IMR-90 (cell line): ENCODE measurements around the gene CCDC12. TPM values are rescaled to one million over a fixed set of nuclear protein-coding genes. Genes with fewer than 3 reads are reported as not detected.

ENCODE experiments used
- ATAC-seq: fragments of 200-7000 bp; cut with Tn5 transposase; 2 replicates; pipeline ENCODE4 v1.9.1; 2020; ENCODE audit warnings: low read depth, mild to moderate bottlenecking, moderate library complexity
- BruUV-seq: library from RNA; stranded (reverse); fragments of 400-500 nt; replicated peaks from 2 replicates; lab custom pipeline; 2021; lab: Mats Ljungman, UMichigan
- CTCF ChIA-PET: fragments of 300-600 bp; formaldehyde crosslinking; extraction: SDS; loops from one replicate; lab custom pipeline; 2021; ENCODE audit warnings: antibody characterized with exemption; lab: Yijun Ruan, JAX
- POLR2A ChIA-PET: fragments of 300-600 bp; sonication (Branson Sonifier 250); formaldehyde crosslinking; loops from one replicate; lab custom pipeline; 2022; ENCODE audit warnings: antibody characterized with exemption; ENCODE audit not compliant: unreplicated experiment; lab: Charles Lee
- DNase-seq: peaks from one replicate; pipeline ENCODE4 v3.0.0; 2013
- H2AFZ ChIP-seq: replicated peaks from 2 replicates; pipeline ENCODE3; 2013; ENCODE audit warnings: low read length, mild to moderate bottlenecking; ENCODE audit not compliant: poor library complexity
- H2AK5ac ChIP-seq: 2 replicates; pipeline ENCODE4 v1.6.1; 2013; ENCODE audit warnings: low read depth, low read length, inconsistent platforms
- H2AK9ac ChIP-seq: replicated peaks from 2 replicates; pipeline ENCODE3; 2013; ENCODE audit warnings: mild to moderate bottlenecking, low read depth, low read length, moderate library complexity; ENCODE audit not compliant: poor library complexity
- H2BK120ac ChIP-seq: 2 replicates; pipeline ENCODE4 v1.6.1; 2013; ENCODE audit warnings: low read depth, low read length, inconsistent platforms
- H2BK15ac ChIP-seq: 3 replicates; pipeline ENCODE4 v1.6.1; 2013; ENCODE audit warnings: low read depth, low read length, inconsistent platforms
- H2BK20ac ChIP-seq: 2 replicates; pipeline ENCODE4 v1.6.1; 2013; ENCODE audit warnings: low read depth, mild to moderate bottlenecking, inconsistent platforms, low read length, moderate library complexity
- H2BK5ac ChIP-seq: 2 replicates; pipeline ENCODE4 v1.6.1; 2013; ENCODE audit warnings: mild to moderate bottlenecking, low read depth, low read length, inconsistent platforms; ENCODE audit not compliant: poor library complexity, severe bottlenecking
- H3K14ac ChIP-seq: replicated peaks from 2 replicates; pipeline ENCODE4 v1.6.1; 2013; ENCODE audit warnings: low read depth, low read length, inconsistent platforms
- H3K18ac ChIP-seq: 2 replicates; pipeline ENCODE4 v1.6.1; 2013; ENCODE audit warnings: low read depth, low read length, control low read depth
- H3K23ac ChIP-seq: 2 replicates; pipeline ENCODE4 v1.6.1; 2013; ENCODE audit warnings: low read depth, low read length, inconsistent platforms
- H3K27ac ChIP-seq: 2 replicates; pipeline ENCODE4 v1.5.1; 2013; ENCODE audit warnings: mild to moderate bottlenecking, control low read depth, low read length; ENCODE audit not compliant: insufficient read depth
- H3K27me3 ChIP-seq: 2 replicates; pipeline ENCODE4 v1.6.1; 2013; ENCODE audit warnings: low read length; ENCODE audit not compliant: control insufficient read depth, insufficient read depth
- H3K36me3 ChIP-seq: 2 replicates; pipeline ENCODE4 v1.6.1; 2013; ENCODE audit warnings: low read length, mixed read lengths; ENCODE audit not compliant: control insufficient read depth, insufficient read depth
- H3K4ac ChIP-seq: 2 replicates; pipeline ENCODE4 v1.6.1; 2013; ENCODE audit warnings: low read depth, low read length, inconsistent platforms
- H3K4me1 ChIP-seq: 2 replicates; pipeline ENCODE4 v1.6.1; 2013; ENCODE audit warnings: low read length, mixed read lengths; ENCODE audit not compliant: control insufficient read depth, insufficient read depth
- H3K4me2 ChIP-seq: 2 replicates; pipeline ENCODE4 v1.6.1; 2013; ENCODE audit warnings: low read depth, mild to moderate bottlenecking, control low read depth, low read length, moderate library complexity
- H3K4me3 ChIP-seq: 2 replicates; pipeline ENCODE4 v1.5.1; 2013; ENCODE audit warnings: low read depth, mild to moderate bottlenecking, control low read depth, low read length, moderate library complexity; ENCODE audit not compliant: insufficient read depth
- H3K56ac ChIP-seq: 2 replicates; pipeline ENCODE4 v1.6.1; 2013; ENCODE audit warnings: low read length, inconsistent platforms; ENCODE audit not compliant: insufficient read depth; ENCODE audit errors: extremely low read depth
- H3K79me1 ChIP-seq, 2 experiments: 2 replicates each; pipeline ENCODE4 v1.6.1; 2013; ENCODE audit warnings: low read length in 2 of 2, inconsistent platforms in 1 of 2, low read depth in 1 of 2
- H3K9ac ChIP-seq: 2 replicates; pipeline ENCODE4 v1.6.1; 2013; ENCODE audit warnings: low read depth, low read length, control low read depth
- H3K9me1 ChIP-seq: 2 replicates; pipeline ENCODE4 v1.6.1; 2013; ENCODE audit warnings: low read length, inconsistent platforms; ENCODE audit not compliant: insufficient read depth
- H3K9me3 ChIP-seq: 2 replicates; pipeline ENCODE4 v1.6.1; 2013; ENCODE audit warnings: low read length; ENCODE audit not compliant: control insufficient read depth, insufficient read depth
- H4K20me1 ChIP-seq: 2 replicates; pipeline ENCODE4 v1.6.1; 2013; ENCODE audit warnings: low read length, inconsistent platforms; ENCODE audit not compliant: insufficient read depth
- H4K5ac ChIP-seq: 2 replicates; pipeline ENCODE4 v1.6.1; 2013; ENCODE audit warnings: mild to moderate bottlenecking, low read depth, low read length, control low read depth
- H4K8ac ChIP-seq, 2 experiments: 2 replicates each; pipeline ENCODE4 v1.6.1; 2013; ENCODE audit warnings: low read depth in 2 of 2, low read length in 2 of 2, control low read depth in 1 of 2, inconsistent platforms in 1 of 2
- H4K91ac ChIP-seq: 2 replicates; pipeline ENCODE4 v1.6.1; 2013; ENCODE audit warnings: low read depth, low read length, inconsistent platforms; ENCODE audit not compliant: insufficient read depth
- BHLHE40 ChIP-seq: fragments of 150-350 bp; IDR thresholded peaks from 2 replicates; pipeline ENCODE4 v1.6.1; 2016; ENCODE audit warnings: mild to moderate bottlenecking, low read depth, low read length
- CEBPB ChIP-seq: IDR thresholded peaks from 2 replicates; pipeline ENCODE4 v1.6.1; 2012; ENCODE audit warnings: low read depth, low read length, improper control_type of control experiment
- CHD1 ChIP-seq: IDR thresholded peaks from 2 replicates; pipeline ENCODE4 v1.6.1; 2012; ENCODE audit warnings: low read depth, low read length, improper control_type of control experiment
- ELK1 ChIP-seq: fragments of 150-350 bp; IDR thresholded peaks from 2 replicates; pipeline ENCODE4 v1.6.1; 2016; ENCODE audit warnings: low read depth, mild to moderate bottlenecking, low read length, moderate library complexity, borderline replicate concordance
- FOS ChIP-seq: fragments of 150-350 bp; IDR thresholded peaks from 2 replicates; pipeline ENCODE4 v1.6.1; 2016; ENCODE audit warnings: low read depth, low read length
- MAFK ChIP-seq: IDR thresholded peaks from 2 replicates; pipeline ENCODE4 v1.6.1; 2012; ENCODE audit warnings: low read depth, low read length, improper control_type of control experiment
- MAZ ChIP-seq: IDR thresholded peaks from 2 replicates; pipeline ENCODE4 v1.6.1; 2012; ENCODE audit warnings: low read depth, mild to moderate bottlenecking, low read length, improper control_type of control experiment, moderate library complexity, borderline replicate concordance
- MXI1 ChIP-seq: IDR thresholded peaks from 2 replicates; pipeline ENCODE4 v1.6.1; 2012; ENCODE audit warnings: low read depth, mild to moderate bottlenecking, low read length, moderate library complexity, borderline replicate concordance
- RAD21 ChIP-seq: IDR thresholded peaks from 2 replicates; pipeline ENCODE4 v1.6.1; 2012; ENCODE audit warnings: low read length, improper control_type of control experiment
- RFX5 ChIP-seq: IDR thresholded peaks from 2 replicates; pipeline ENCODE4 v1.8.0; 2012; ENCODE audit warnings: low read depth, mild to moderate bottlenecking, low read length, moderate library complexity
- SMC3 ChIP-seq: fragments of 150-350 bp; IDR thresholded peaks from 2 replicates; pipeline ENCODE4 v1.6.1; 2016; ENCODE audit warnings: low read depth, mild to moderate bottlenecking, antibody characterized with exemption, low read length, moderate library complexity
- USF2 ChIP-seq: fragments of 150-350 bp; IDR thresholded peaks from 2 replicates; pipeline ENCODE4 v1.6.1; 2017; ENCODE audit warnings: mild to moderate bottlenecking, antibody characterized with exemption, low read length, low read depth
- WGBS, 2 experiments: methylation state at CpG; one replicate each; pipeline versions ENCODE4 v1.1.5 to v1.1.7; 2013; ENCODE audit warnings: missing lambda C conversion rate in 2 of 2; ENCODE audit not compliant: insufficient read length in 1 of 2; ENCODE audit errors: extremely low coverage in 2 of 2; 5-methylcytosine and 5-hydroxymethylcytosine counted together
- dilution Hi-C: fragments of 300-500 bp; cut with HindIII; formaldehyde crosslinking; loops from one replicate; pipeline ENCODE4 v1.14.3; 2018; ENCODE audit warnings: low sequenced_read_pairs; ENCODE audit not compliant: unreplicated experiment
- in situ Hi-C: fragments of 300-500 bp; cut with MboI; formaldehyde crosslinking; loops from 3 replicates; pipeline ENCODE4 v1.14.3; 2019; ENCODE audit warnings: low sequenced_read_pairs, inconsistent platforms, mixed read lengths
- intact Hi-C: fragments of 100-400 bp; cut with micrococcal nuclease; formaldehyde crosslinking; loops from 2 replicates; pipeline ENCODE4 v1.10.0; 2022
- polyA plus RNA-seq, 3 experiments: library from polyadenylated mRNA; depleted of rRNA; stranded (reverse); fragments of >200 nt; gene quantifications; 2 replicates each; pipeline ENCODE4 v1.2.3, GENCODE V29; 2012; ENCODE audit warnings: low replicate concordance in 1 of 3
- total RNA-seq: library from RNA; depleted of rRNA; stranded (reverse); fragments of >200 nt; gene quantifications from 2 replicates; pipeline ENCODE4 v1.2.3, GENCODE V29; 2012

CCDC12 gene
- total and polyA plus RNA-seq, 2 of the 4 experiments (the other 2 are of a cell fraction), result 15.2 to 35.1 TPM

- Histone ChIP-seq H3K18ac (no peak overlapping the region), H3K9me3 (no peaks in the 10 kb centered on the region), H3K27me3 (no peaks in the 10 kb centered on the region), H2AK9ac (no peak overlapping the region), H3K4me2 (no peak overlapping the region), H2BK120ac (no peak overlapping the region), H2AFZ (no peak overlapping the region), H3K36me3 (peaks cover 6% of the 10 kb centered on the region; the same call in 1 of the 2 replicates), H2BK5ac (no peak overlapping the region), H3K4me3 (no peak overlapping the region), H4K20me1 (no peaks in the 10 kb centered on the region; the same call in 1 of the 2 replicates), H3K27ac (no peak overlapping the region), H3K14ac (no peak overlapping the region), H2BK15ac (no peak overlapping the region), H4K91ac (no peak overlapping the region), H3K23ac (no peak overlapping the region), H3K56ac (no peak overlapping the region), H3K79me1 (peaks cover 0 to 7% of the 10 kb centered on the region in 2 experiments; a peak in 1 of 4 replicates), H4K8ac (no peak overlapping the region), H3K9ac (no peak overlapping the region), H2BK20ac (no peak overlapping the region), H2AK5ac (no peak overlapping the region), H4K5ac (no peak overlapping the region), H3K4ac (no peak overlapping the region), H3K9me1 (peaks cover 12% of the 10 kb centered on the region), H3K4me1 (peaks cover 8% of the 10 kb centered on the region)
- TF ChIP-seq FOS (no peak), MXI1 (no peak), ELK1 (no peak), RAD21 (no peak), RFX5 (no peak), USF2 (no peak), CHD1 (no peak), MAFK (no peak), SMC3 (no peak), BHLHE40 (no peak), CEBPB (no peak), MAZ (no peak)
- ChIA-PET POLR2A (no interaction called here), CTCF (no interaction called here)
- intact Hi-C loops (no loop called here), dilution Hi-C loops (no loop called here), in situ Hi-C loops (no loop called here)
- 81% methylated on average over 23 of the region's 32 CpGs; no CpG with 5 or more reads in 1 of the 2 experiments for WGBS, 2 experiments
- DNase-seq (no peak), ATAC-seq (no peak)
- BruUV-seq, result no TSS peak
Observed at GRCh38 chr3:47005212-47006144, 28.9 kb upstream of the CCDC12 start.
